Fibroblast of skin of right quadriceps (primary cell): ENCODE measurements around the gene FCN3.

Experiments
- DNase-seq: peaks from one replicate; pipeline ENCODE4 v3.0.0-alpha.2; 2013

The FCN3 gene

DNA sequence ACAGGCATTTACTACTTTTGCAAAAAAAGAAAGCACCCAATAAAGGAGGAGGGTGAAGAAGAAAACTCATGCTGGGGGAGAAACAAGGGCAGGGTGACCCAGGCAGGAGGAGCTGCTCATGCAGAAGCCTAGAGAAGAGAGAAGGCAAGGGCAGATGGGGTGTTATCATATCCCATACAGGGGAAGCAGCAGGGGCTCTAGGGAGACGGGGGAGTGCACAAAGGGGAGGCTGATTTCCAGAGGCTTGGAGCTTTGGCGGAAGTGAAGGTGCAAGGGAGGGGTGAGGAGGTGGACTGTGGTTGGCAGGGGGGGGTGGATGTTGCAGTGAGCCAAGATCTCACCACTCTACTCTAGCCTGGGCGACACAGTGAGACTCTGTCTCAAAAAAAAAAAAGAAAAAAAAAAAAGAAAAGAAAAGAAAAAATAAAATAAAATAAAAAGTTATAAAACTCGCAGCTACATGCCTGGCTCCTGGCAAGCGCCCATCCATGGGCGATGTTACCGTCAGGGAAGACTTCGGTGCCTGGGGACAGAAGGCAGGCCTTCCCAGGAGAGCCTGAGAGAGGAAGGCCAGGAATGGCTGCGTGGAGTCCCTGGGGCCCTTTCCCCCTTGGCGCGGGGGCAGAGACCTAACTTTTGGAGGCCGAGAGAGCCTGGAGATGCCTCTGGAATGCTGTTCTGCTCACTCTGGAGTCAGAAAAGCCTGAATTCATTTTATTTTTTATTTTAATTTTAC is 3.3 kb upstream of the FCN3 start:
- no peak for DNase-seq

- DNase-seq: no peak
Measured at GRCh38 chr1:27372808-27373690, 1.6 kb downstream of the FCN3 start.

DNA sequence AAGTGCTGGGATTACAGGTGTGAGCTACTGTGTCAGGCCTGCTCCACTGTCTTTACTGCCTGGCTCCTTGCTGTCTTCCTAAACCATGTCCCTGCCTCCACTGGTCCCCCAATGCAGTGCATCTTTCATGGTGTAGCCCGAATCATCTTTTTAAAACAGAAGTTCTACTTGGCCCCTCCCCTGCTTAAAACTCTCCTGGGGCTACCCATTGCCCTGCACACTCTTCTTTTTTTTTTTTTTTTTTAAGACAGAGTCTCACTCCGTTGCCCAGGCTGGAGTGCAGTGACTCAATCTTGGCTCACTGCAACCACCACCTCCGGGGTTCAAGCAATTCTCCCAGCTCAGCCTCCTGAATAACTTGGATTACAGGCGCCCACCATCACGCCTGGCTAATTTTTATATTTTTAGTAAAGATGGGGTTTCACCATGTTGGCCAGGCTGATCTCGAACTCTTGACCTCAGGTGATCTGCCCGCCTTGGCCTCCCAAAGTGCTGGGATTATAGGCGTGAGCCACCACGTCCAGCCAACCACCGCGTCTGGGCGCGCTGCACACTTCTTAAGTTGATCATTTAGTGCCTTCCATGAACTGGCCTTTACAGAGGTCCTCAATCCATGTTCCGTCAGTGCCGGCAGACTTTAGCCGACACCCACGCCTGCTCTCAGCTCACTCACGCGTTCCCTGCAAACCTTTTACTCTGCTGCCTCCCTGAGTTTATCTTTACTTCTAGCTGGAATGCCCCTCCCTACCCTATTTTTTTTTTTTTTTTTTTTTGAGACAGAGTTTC is 2.4 kb downstream of the FCN3 start:
- no peak for DNase-seq

- DNase-seq: no peak
Measured at GRCh38 chr1:27368869-27369582, 5.6 kb downstream of the FCN3 start.

- DNase-seq: no peak
Measured at GRCh38 chr1:27367160-27367650, 7.4 kb downstream of the FCN3 start.

DNA sequence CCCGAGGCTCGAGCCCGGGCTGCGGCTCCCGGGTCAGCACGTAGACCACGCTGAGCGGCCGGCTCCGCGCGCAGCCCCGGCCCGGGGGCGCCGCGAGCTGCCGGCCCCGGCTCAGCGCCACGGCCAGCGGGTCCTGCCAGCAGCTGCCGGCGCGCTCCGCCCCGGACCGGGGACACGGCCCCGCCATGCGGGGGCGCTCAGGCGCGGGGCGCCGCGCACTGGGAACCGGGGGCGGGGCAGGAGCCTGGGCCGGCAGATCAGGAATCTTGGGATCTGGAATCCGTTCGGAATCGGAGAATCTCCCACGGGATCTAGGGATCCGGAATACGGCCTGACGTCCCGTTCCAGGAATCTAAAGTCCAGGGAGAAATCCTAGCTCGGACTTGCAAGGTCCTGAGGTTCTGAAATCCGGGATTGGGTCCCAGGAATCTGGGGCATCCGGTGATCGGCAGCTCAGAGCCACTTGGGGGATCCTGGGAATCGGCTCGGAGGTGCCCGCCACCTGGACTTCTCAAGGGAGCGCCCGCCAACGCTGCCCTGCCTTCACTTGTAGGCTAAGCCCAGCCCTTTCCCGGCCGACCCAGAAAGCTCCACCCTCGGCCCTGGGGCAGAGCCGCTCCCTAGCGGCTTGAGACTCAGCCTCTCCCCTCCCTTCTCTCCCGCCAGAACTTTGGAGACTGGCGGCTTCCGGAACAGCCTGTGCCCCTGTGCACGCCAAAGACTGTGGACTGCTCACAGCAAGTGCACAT is 8.0 kb downstream of the FCN3 start, which contains the start of gene MAP3K6:
Gene MAP3K6 (minus strand): TSS at position 551 of the 749 bp plus-strand sequence. CDS start 364 bp downstream, at position 187.
- peak; percentile 73 for DNase-seq

GRCh38 chr1:27366113-27366410 is 8.6 kb downstream of the FCN3 start:
- peak; percentile 82 for DNase-seq

DNA sequence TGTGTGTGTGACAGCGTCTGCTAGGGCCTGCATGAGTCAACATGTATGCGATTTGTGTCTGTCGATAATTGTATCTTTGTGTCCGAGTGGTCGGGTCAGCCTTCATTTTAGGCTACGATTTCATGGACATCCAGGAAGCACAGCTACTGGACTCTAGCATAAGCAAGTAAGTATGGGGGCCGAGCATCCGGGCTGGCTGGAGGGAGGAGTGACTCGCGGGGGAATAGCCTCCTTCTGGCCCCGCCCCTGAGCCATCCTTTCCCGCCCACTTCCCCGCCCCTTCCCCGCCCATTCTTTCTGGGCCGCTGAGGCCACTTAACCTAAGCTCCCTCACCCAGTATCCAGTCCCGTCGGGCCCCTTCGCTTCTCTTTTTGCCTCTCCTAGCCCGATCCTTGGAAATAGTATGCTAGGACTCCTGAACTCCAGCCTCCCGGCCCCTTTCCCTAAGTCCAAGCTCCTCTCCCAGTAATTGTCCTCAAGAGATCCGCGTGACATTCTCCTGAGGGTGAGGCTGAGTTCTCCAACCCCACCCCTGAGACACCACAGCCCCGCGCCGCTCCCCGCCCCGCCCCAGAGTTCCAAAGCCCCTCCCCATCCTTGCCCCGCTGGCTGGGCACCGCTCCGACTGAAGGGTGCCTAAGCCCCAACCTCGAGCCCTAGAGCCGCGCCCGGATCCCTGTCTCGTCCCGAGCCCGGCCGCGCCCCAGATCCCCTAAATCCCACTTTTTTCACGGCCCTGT is 9.1 kb downstream of the FCN3 start:
- DNase-seq: peak; percentile 88

- no peak for DNase-seq
Measured at GRCh38 chr1:27364696-27365371, 9.8 kb downstream of the FCN3 start.

- DNase-seq: no peak
Measured at GRCh38 chr1:27363766-27364695, 10.6 kb downstream of the FCN3 start.

- no peak for DNase-seq
Measured at GRCh38 chr1:27361553-27361952, 13.1 kb downstream of the FCN3 start.

DNA sequence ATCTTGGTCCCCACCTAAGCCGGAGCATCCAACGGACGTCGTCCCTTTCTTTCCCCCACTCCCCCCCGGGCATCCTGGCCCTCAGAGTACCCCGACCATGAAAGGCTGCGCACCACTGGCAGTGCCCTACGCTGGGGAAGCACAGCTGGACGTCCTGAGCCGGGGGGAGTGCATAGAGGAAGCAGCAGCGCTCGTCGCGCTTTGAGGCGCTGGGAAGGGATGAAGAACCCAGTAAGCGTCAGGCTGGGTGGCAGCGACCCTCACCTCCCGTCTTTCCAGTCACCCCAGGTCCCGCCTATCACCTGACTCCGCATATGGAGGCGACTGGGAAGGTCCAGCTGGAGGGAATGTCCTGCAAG is 13.6 kb downstream of the FCN3 start:
- no peak for DNase-seq

GRCh38 chr1:27360159-27361043 is 14.2 kb downstream of the FCN3 start:
- no peak for DNase-seq

- DNase-seq: no peak
Measured at GRCh38 chr1:27359822-27360158, 14.8 kb downstream of the FCN3 start.

DNA sequence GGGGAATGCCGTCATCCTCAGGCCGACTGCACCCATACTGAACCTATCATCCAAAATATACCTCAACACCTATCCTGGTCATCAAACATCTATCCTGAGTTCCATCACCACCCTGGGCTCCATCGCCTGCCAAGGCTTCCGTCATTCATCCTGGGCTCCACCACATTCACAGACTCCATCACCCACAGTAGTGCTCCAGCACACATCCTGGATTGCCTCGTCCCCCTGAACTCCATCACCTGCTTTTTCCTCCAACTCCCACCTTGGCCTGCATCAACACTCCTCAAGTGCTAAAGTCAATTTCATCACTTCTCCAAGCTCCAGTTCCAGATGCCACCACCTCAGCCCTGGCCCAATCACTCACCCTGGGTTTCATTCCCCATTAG is 15.7 kb downstream of the FCN3 start:
- DNase-seq: no peak

DNA sequence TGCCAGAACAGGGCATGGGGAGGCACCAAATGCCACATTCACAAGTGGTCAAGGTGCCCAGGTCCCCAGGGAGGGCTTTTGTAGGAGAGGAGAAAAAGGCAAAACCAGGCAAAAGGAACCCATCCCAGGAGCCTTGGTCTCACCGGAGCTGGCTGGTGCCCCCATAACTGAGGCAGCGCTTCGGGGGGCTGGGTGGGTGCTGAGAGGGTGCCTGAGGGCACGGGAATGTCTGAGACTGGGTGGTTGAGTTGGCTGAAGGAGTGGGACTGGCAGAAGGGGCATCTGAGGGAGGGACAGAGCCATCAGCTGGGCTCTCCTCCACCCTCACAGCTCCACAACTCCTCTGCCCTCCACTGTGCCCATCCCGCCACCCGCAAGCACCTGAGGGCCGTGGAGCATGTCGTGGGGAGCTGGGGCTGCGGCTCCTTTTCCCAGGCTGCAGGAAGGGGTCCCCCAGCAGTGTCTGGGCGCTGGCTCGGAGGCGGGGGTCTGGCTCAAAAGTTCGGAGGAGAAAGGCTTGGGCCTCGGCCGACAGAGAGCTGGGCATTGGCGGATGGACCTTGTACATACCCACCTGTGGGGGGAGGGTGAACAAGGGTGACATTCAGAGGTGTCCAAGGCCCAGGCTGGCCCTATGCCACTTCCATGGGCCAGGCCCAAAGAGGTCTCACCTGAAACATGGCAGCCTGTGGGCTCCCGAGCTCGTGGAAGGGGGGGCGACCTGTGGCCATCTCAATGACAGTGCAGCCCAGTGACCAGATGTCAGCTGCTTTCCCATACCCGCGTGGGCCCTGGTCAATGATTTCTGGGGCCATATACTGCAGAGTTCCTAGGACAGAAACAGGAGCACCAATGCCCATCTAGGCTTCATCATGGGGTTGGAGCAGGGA is 16.3 kb downstream of the FCN3 start:
- DNase-seq: no peak

DNA sequence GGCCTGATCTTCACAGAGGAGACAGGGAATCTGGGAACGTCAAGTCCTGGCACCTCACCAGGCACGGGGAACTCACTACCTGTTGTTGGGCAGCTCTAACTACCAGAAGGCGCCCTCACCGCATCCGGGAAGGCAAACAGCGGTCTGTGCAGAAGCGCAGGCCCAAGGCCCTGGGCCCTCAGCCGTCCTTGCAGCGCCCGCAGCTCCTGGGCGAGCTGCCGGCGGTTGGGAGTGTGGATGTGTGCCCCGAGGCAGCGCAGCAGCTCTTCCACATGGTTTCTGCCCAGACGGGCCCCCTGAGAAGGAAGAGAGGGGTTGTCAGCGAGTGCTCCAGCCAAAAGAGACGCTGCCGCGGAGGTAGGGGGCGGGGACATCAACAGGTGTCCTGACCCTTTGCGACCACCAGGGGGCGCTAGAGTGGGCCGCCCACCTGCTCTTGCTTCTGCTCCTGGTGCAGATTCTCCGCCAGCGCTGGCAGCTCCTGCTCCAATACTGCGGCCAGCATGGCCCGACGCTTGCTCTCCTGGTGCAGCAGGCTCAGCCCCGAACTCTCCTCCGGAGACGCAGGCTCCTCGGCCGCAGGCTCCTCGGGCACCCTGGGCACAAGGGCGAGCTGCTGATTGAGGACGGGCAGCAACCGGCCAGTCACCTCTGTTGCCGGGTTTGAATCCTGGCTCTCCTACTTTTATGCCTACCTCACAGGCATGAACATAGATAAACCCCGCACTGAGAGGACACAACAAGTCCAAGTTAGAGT is 17.2 kb downstream of the FCN3 start:
- peak; percentile 52 for DNase-seq
